HG03025 (cell line): ENCODE data around the gene RAB3GAP1.
"Not testable (repeated sequence)": the region's sequence is repeated elsewhere in the genome, so short reads cannot be mapped to it uniquely, and the experiment has no call there.

Source experiments
- ATAC-seq: cut with Tn5 transposase; IDR thresholded peaks from one replicate; pipeline ENCODE4 v1.9.1; 2021; ENCODE audit warnings: mild to moderate bottlenecking, moderate library complexity; ENCODE audit not compliant: unreplicated experiment, low FRiP score

The RAB3GAP1 gene

DNA sequence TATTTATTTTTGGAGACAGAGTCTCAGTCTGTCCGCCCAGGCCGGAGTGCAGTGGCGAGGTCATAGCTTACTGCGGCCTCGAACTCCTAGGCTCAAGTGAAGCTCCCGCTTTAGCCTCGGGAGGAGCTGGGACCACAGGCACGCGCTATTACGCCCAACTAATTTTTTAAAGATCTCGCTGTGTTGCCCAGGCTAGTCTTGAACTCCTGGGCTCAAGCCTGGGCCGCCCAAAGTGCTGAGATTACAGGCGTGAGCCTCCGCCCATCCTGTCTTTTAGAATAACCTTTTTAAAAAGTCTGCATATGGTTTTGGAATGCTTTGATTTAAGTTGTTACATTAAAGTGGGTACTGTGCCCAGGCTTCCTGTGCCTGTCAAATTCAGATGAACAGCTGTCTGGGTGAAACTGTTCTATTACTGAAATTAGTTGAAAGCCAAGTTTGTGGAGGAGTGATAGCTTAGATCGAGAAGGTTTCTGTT, 944 bp downstream of the RAB3GAP1 start:
- peak; percentile 24 for ATAC-seq

- no peak for ATAC-seq
Measured at GRCh38 chr2:135055182-135055786, 3.2 kb downstream of the RAB3GAP1 start.

DNA sequence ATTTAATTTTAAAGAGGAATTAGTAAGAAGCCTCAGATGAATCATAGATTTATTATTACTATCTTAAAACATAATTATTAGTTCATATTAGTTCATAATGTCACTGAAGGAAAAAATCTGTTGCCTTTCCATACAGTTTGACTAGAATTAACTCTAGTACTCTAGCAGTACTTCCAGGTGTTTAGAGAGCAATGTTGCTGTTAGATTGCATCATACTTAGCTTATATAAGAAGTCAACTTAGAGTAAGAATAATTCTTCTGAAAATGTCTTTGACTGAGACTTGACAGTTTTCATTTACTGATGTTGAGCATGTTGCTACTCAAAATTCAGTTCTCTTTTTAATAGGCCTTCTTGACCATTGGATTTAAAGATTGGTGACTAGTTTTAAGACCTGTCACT, 4.7 kb downstream of the RAB3GAP1 start:
- no peak for ATAC-seq

DNA sequence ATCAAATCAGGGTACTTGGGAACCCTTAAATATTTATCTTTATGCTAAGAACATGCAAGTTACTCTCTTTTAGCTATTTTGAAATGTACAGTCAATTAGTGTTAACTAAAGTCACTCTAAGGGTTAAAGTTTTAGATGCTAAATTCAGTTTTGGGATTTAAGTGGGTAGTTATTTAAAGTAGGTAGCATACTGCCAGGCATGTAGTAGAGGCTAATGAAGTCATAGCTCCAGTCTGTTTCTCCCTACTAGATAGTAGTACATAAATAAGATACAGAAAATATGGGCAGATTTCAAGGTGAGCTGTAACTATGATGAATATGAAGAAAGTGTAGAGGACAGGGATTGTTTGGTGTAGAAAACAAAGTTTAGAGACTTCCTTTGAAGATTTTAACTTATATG, 7.5 kb downstream of the RAB3GAP1 start:
- no peak for ATAC-seq

GRCh38 chr2:135063210-135063609, 11.1 kb downstream of the RAB3GAP1 start:
- no peak for ATAC-seq

DNA sequence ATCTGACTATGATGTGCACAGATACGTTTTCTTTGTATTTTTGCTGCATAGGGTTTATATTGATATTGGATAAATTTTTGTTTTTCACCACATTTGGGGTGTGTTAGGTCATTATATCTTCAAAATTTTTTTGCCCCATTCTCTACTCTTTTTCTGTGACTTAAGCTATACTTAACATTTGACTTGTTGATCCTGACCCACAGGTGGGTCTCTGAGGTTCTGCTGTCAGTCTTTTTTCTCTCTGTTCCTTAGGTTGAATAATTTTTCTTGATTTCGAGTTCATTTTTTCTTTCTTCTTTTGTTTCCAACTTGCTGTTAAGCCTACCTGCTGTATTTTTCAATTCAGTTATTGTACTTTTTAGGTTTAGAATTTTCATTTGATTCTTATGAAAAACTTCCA, 12.1 kb downstream of the RAB3GAP1 start:
- no peak for ATAC-seq

- ATAC-seq: no peak
Measured at GRCh38 chr2:135066710-135067109, 14.6 kb downstream of the RAB3GAP1 start.

GRCh38 chr2:135072125-135072997, 20.3 kb downstream of the RAB3GAP1 start:
- no peak for ATAC-seq

DNA sequence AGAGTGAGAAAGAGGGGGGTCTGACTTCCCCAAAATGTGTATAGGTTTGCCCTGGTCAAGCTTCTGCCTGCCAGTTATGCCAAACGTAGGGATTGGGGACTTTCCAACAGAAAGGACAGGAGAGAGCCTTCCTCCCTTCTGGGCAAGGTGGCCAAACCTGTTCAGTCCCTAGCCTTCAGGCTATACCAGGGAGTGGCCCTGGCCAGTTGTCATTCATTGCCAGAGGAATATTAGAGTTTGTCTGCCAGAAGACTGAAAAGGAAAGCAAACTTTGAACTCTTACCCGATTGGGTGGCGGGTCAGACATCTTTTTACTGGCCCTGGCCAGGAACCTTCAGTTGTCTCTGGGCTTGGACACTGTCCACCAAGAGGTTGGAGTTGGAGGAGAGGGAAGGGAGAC, 22.1 kb downstream of the RAB3GAP1 start:
- no peak for ATAC-seq

DNA sequence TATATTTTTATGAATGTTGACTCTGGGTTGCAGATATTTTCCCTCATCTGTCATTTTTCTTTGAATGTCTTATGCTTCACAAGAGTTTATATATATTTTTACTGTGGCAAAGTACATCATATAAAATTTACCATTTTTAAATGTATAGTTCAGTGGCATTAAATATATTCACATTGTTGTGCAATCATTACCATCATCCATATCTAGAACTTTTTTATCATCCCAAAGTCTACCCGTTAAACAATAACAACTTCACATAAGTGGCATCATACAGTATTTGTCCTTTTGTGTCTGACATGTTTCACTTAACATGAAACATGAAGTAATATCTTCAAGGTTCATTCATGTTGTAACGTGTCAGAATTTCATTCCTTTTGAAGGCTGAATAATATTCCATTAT, 24.5 kb downstream of the RAB3GAP1 start:
- ATAC-seq: no peak

GRCh38 chr2:135078417-135078816, 26.3 kb downstream of the RAB3GAP1 start:
- ATAC-seq: no peak

- no peak for ATAC-seq
Measured at GRCh38 chr2:135086222-135086621, 34.1 kb downstream of the RAB3GAP1 start.

GRCh38 chr2:135089597-135089996, 37.5 kb downstream of the RAB3GAP1 start:
- ATAC-seq: not testable (repeated sequence)

- no peak for ATAC-seq
Measured at GRCh38 chr2:135091681-135092080, 39.6 kb downstream of the RAB3GAP1 start.

DNA sequence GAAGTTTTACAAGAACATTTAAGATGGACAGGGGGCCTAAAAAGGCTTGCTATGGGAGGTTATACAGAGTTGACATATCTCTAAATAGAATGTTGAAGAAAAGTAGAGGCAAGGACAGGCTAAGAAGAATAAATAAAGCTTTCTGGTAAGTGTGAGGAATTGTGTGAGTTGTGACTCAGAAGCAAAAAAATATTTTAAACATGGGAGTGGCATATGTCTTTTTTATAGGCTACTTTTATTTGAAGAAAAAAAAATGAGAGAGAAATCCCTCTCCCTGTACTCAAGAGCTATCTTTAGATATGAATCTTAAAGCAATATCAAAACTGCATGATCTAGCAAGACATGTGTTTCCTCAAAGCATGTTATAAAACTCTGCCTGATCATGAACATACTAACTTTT, 41.1 kb downstream of the RAB3GAP1 start:
- ATAC-seq: no peak

DNA sequence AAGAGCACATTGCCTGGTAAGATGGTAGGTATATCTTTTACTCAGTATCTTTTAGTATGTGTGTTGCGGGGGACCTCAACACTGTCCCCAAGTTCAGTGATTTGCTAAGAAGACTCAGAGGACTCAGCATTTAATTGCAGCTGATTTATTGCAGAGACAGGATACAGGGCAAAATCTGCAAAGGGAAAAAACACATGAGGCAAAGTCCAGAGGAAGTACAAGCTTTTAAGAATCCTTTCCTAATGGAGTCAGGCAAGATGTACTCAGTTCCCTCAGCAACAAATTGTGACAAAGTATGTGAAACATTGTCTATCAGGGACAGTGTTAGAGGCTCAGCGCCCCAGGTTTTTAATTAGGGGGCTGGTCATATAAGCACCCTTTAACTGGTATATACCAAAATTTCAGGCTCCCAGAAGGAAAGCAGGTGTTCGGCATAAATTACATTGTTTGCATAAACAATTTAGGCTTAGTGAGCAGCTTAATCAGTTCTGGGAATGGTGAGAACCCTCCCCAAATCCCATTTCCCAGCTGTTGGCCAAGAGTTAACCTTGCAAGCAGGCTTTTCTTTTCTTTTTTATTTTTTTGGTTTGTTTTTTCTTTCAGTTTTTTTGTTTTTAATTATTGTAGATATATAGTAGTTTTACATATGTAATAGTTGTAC, 41.7 kb downstream of the RAB3GAP1 start:
- ATAC-seq: no peak

- no peak for ATAC-seq
Measured at GRCh38 chr2:135094508-135094907, 42.4 kb downstream of the RAB3GAP1 start.

- no peak for ATAC-seq
Measured at GRCh38 chr2:135095591-135095990, 43.5 kb downstream of the RAB3GAP1 start.

GRCh38 chr2:135096665-135097446, 44.8 kb downstream of the RAB3GAP1 start:
- no peak for ATAC-seq

- ATAC-seq: no peak
Measured at GRCh38 chr2:135097532-135098231, 45.6 kb downstream of the RAB3GAP1 start.
